RWPE1 (cell line): Measurements from ENCODE around the gene PLCL1.

Experiments used
- CTCF ChIA-PET: fragments of 350-600 bp; sonication (Branson Sonifier 250); formaldehyde crosslinking; extraction: SDS; loops from one replicate; lab custom pipeline; 2021; lab: Yijun Ruan, JAX
- POLR2A ChIA-PET: fragments of 400-600 bp; formaldehyde crosslinking; extraction: SDS; loops from one replicate; lab custom pipeline; 2020; ENCODE audit warnings: antibody characterized with exemption; ENCODE audit not compliant: low non-redundant PET; lab: Yijun Ruan, JAX
- DNase-seq: peaks from one replicate; pipeline ENCODE4 v3.0.0; 2012; ENCODE audit warnings: low spot score
- H3K27ac ChIP-seq: fragments of 450-650 bp; 2 replicates; pipeline ENCODE4 v1.5.1; 2017
- CTCF ChIP-seq: fragments of 450-650 bp; conservative IDR thresholded peaks from 2 replicates; pipeline ENCODE4 v1.5.1; 2017; ENCODE audit warnings: low read depth, mild to moderate bottlenecking

Gene PLCL1

GRCh38 chr2:198127627-198128026 is 323.2 kb downstream of the PLCL1 start:
- TF ChIP-seq CTCF, result peak; percentile 64
- DNase-seq, result peak; percentile 42
- CTCF ChIA-PET, result interaction anchor here (0.6 to 1.5 kb wide), 8 partner anchors 13 to 327 kb away, joined by 3 to 6 read pairs (median 4); no protein-coding TSS in a partner anchor
- H3K27ac ChIP-seq, result no peak overlapping the region
- POLR2A ChIA-PET, result no interaction called here

GRCh38 chr2:198129609-198130008 is 325.2 kb downstream of the PLCL1 start:
- ChIA-PET CTCF (no interaction called here), POLR2A (no interaction called here)
- TF ChIP-seq CTCF, result no peak
- no peak for DNase-seq
- H3K27ac ChIP-seq, result no peak overlapping the region

GRCh38 chr2:198134293-198134955 is 330.0 kb downstream of the PLCL1 start:
- no peak for TF ChIP-seq CTCF
- ChIA-PET POLR2A (no interaction called here), CTCF (interaction anchor here (0.7 kb wide), 1 partner anchor 54 kb away, joined by 3 read pairs; no protein-coding TSS in a partner anchor)
- no peak overlapping the region for H3K27ac ChIP-seq
- no peak for DNase-seq

- no peak for TF ChIP-seq CTCF
- POLR2A ChIA-PET, result no interaction called here
- CTCF ChIA-PET, result no interaction called here
- DNase-seq, result no peak
- H3K27ac ChIP-seq, result no peak overlapping the region
These were observed 331.1 kb downstream of the PLCL1 start for GRCh38 chr2:198135481-198135934.

- ChIA-PET CTCF (no interaction called here), POLR2A (no interaction called here)
- no peak for TF ChIP-seq CTCF
- no peak overlapping the region for H3K27ac ChIP-seq
- DNase-seq, result no peak
These were observed 331.7 kb downstream of the PLCL1 start for GRCh38 chr2:198136142-198136541.

- H3K27ac ChIP-seq, result no peak overlapping the region
- TF ChIP-seq CTCF, result no peak
- POLR2A ChIA-PET, result no interaction called here
- CTCF ChIA-PET, result no interaction called here
- no peak for DNase-seq
These were observed 333.3 kb downstream of the PLCL1 start for GRCh38 chr2:198137733-198138132.
